Testis (tissue), 2 donors: ENCODE data around the gene HMG20A.

Experiments
- POLR2A ChIP-seq: fragments of 450-650 bp; IDR thresholded peaks from one replicate; pipeline ENCODE4 v1.6.1; 2017; ENCODE audit warnings: antibody characterized with exemption, mild to moderate bottlenecking, moderate library complexity
- TF ChIP-seq, protein P1 (sequence below), 3 experiments: fragments of 450-650 bp in 2 of 3; fragments of 200-600 bp in 1 of 3; sonication (generic) in 1 of 3; IDR thresholded peaks; one replicate each; pipeline ENCODE4 v1.5.1; 2016 to 2019; ENCODE audit warnings: antibody characterized with exemption in 3 of 3, mild to moderate bottlenecking in 2 of 3, moderate library complexity in 1 of 3

DNA sequence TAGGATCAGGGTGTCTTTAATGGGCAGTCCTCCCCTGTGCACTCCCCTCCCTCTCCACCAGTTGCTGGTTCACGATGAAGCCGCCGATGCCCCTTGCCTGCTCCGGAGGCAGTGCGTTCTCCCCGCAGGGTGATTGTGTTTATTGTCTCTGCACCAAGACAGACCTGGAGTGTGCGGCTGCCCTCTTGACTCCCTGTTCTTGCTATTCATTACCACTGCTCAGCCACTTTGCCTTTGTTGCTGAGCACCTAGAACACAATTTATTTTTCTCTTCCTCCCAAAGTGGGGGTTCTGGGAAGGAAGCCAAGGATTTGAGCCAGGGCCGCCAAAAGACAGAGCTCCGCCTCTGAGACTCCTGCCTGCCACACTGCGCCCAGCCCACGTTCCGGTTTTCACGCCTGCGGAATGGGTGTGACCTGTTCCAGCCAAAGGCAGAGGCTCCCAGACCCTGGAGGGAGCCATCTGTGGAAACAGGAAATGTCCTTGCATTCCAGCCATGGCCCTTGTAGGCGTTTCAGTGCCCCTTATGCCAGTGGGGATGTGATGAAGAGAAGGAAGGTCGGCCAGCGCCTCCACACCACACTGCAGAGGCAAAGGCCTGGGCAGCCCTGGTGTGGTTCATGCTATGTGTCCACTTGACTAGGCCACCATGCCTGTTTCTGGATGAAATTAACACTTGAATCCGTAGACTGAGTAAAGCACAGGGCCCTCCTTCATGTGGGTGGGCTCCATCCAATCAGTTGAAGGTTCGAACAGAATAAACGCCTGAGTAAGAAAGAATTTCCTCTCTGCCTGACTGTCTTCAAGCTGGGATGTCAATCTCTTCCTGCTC is 85.8 kb downstream of the HMG20A start:
- TF ChIP-seq, protein P1, sequence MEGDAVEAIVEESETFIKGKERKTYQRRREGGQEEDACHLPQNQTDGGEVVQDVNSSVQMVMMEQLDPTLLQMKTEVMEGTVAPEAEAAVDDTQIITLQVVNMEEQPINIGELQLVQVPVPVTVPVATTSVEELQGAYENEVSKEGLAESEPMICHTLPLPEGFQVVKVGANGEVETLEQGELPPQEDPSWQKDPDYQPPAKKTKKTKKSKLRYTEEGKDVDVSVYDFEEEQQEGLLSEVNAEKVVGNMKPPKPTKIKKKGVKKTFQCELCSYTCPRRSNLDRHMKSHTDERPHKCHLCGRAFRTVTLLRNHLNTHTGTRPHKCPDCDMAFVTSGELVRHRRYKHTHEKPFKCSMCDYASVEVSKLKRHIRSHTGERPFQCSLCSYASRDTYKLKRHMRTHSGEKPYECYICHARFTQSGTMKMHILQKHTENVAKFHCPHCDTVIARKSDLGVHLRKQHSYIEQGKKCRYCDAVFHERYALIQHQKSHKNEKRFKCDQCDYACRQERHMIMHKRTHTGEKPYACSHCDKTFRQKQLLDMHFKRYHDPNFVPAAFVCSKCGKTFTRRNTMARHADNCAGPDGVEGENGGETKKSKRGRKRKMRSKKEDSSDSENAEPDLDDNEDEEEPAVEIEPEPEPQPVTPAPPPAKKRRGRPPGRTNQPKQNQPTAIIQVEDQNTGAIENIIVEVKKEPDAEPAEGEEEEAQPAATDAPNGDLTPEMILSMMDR (IDR thresholded peaks at IDR 0.05): peak in 1 of 3 experiments; percentile 17
- TF ChIP-seq POLR2A: no peak
